HAP-1 (cell line): ENCODE results near the gene AMBP.
A peak's percentile ranks its signal among the peaks of the same experiment; 100 is the strongest.

Experiments used
- DNase-seq, 2 experiments: peaks; one replicate each; pipeline ENCODE4 v3.0.0-alpha.2; 2016 to 2020; ENCODE audit warnings: low spot score in 2 of 2
- H3K27me3 ChIP-seq: fragments of 250-450 bp; sonication (Bioruptor Pico); 2 replicates; pipeline ENCODE4 v1.5.1; 2020; ENCODE audit warnings: low read depth, mild to moderate bottlenecking, moderate library complexity
- H3K36me3 ChIP-seq: fragments of 250-450 bp; sonication (Bioruptor Pico); replicated peaks from 2 replicates; pipeline ENCODE4 v1.5.1; 2020; ENCODE audit warnings: mild to moderate bottlenecking
- H3K4me1 ChIP-seq: fragments of 250-450 bp; sonication (Bioruptor Pico); 2 replicates; pipeline ENCODE4 v1.5.1; 2020; ENCODE audit warnings: mild to moderate bottlenecking
- H3K4me3 ChIP-seq: fragments of 250-450 bp; sonication (Bioruptor Pico); 2 replicates; pipeline ENCODE4 v1.5.1; 2020; ENCODE audit warnings: mild to moderate bottlenecking, moderate library complexity
- H3K9me3 ChIP-seq: fragments of 250-450 bp; sonication (Bioruptor Pico); 2 replicates; pipeline ENCODE4 v1.5.1; 2020; ENCODE audit warnings: mild to moderate bottlenecking, moderate library complexity
- in situ Hi-C: fragments of 300-500 bp; cut with MboI; formaldehyde crosslinking; loops from 3 replicates; pipeline ENCODE4 v1.14.3; 2020; ENCODE audit warnings: low sequenced_read_pairs, inconsistent platforms, mixed read lengths

AMBP gene

DNA sequence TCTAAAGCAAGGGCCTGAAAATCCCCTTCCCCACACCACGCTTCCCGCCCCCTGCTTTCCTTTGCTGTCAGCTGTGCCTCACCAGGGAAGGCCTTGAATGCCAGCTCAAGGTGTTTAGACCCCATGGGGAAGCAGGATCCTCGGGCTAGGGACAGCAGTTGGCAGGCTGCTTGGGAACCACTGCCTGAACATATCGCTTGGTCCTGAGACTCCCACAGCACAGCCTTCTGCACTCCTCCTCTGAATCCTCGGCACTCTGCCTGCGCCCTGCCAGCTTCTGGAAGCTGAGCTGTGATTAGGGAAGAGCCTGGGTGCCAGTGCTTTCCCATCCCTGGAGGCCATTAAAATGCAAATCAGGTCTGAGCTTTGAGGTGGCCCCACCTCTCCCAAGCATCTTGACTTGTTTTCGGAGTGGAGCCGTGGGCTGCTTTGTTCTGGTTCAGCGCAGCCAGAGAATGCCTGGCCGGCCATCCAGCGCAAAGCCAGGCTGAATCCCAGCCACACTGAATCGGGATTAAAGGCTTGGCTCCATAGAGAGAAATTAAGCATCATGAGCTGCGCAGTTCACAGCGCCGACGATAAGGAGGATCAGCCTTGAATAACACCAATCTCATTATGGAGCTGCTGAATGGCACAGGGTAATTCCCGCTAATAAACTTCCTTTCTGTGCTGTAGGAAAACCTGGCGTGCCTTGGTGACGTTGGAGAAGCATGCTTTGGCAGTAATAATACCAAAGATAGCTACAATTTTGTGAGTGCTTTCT, 40.0 kb downstream of the AMBP start:
- Histone ChIP-seq H3K27me3 (no peaks in the 10 kb centered on the region), H3K36me3 (peaks cover 27% of the 10 kb centered on the region), H3K9me3 (no peaks in the 10 kb centered on the region), H3K4me3 (no peak overlapping the region), H3K4me1 (peaks cover 9% of the 10 kb centered on the region)
- DNase-seq = peak; percentile 83 to 84
- in situ Hi-C loops = loop anchor here (25.0 kb wide), 1 partner anchor 301 kb away; no protein-coding TSS in a partner anchor

DNA sequence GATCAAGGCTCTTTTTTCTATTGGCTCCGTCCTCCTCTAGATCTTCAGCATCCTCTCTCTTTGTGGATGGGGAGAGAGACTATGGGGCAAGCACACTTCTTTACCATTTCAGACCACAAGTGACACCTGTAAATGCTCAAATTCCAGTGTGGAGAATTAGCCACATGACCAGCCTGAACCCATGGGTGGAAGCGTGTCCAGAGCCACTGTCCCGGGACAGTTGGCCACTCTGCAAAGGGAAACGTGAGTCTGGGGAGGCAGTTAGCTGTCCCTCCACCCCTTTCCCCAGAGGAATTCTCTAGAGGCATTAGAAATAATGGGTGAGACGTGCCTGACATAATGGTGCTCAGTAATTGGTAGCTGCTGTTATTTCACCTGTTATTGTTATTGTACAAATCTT, 40.9 kb downstream of the AMBP start:
- in situ Hi-C loops = loop anchor here (25.0 kb wide), 1 partner anchor 300 kb away; no protein-coding TSS in a partner anchor
- H3K36me3 ChIP-seq = peaks cover 27% of the 10 kb centered on the region
- DNase-seq = peak in 1 of 2 experiments; percentile 2

DNA sequence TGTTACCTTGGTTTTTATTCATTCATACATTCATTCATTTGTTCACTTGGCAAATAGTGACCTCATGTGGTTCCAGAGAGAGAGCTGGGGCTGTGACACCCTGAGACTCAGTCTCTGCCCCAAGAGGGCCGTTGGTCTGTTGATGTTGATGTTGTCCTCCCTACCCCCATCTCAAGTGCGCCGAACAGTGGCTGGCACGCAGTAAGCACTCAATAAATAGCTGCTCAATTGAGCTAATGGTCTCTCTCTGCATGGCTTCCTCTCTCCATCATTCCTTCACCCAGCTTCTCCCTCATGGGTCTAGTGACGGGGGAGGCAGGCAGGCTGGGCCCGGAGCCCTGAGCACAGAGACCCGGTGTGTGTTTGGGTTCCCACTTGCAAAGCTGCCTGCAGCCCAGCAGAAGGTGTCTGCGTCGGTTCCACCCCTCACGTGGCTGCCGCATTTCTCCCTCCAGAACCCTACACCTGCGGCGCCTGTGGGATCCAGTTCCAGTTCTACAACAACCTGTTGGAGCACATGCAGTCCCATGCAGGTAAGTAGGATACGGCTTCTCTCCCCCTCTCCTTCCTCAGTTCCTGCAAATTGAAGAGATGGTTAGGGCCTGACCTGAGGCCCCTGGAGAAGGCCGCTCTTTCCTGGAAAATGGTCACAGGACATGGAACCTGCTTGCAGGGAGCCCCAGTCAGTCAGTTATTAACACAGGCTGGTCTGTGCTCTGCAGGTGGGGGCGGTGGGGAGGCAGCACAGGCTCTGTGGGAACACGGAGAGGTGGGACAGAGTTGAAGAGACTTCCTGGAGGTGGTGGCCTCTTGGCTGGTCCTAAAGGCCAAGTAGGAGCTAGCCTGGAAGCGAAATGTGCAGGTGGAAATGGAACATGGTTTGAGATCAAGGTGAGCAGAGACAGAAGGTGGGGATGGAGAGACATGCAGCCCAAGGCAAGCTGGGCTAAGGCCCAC, 42.0 kb downstream of the AMBP start:
- DNase-seq = peak in 1 of 2 experiments; percentile 4
- in situ Hi-C loops = loop anchor here (25.0 kb wide), 1 partner anchor 299 kb away; no protein-coding TSS in a partner anchor
- no peaks in the 10 kb centered on the region for H3K27me3 ChIP-seq
- H3K36me3 ChIP-seq = peaks cover 25% of the 10 kb centered on the region
- H3K4me3 ChIP-seq = no peak overlapping the region
- no peaks in the 10 kb centered on the region for H3K9me3 ChIP-seq
- H3K4me1 ChIP-seq = peaks cover 9% of the 10 kb centered on the region

More for the DNA sequence above, 40.9 kb downstream of the AMBP start:
- peaks cover 9% of the 10 kb centered on the region for H3K4me1 ChIP-seq
- no peak overlapping the region for H3K4me3 ChIP-seq
- no peaks in the 10 kb centered on the region for H3K27me3 ChIP-seq
- no peaks in the 10 kb centered on the region for H3K9me3 ChIP-seq

DNA sequence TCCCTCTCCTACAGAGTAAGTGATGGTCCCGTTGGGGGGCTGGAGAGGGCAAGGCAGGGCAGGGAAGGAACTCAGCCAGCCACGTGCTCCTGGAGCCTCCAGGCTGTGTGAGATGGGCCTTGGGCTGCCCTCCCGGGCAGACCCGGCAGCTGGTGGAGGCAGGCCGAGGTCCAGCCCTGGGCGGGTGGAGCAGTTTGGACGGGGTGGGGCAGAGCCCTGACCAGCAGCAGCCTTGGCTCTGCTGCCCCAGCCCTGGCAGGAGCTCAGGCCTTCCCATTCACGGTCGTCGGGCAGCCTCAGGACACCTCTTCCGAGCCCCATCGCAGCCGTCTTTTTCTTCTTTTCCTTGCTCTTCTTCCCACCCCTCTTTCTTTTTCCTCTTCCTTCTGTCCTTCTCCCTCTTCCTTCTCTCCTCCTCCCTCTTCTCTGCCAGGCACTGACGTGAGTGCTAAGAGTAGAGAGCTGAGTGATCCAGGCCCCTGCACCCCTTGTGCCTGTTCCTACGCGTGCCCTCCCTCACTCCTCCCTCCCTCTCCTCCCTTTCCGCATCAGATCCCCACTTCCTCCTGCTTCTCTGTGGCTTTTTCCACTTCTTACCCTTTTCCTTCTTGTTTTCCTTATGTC, 42.8 kb downstream of the AMBP start:
- Histone ChIP-seq H3K27me3 (no peaks in the 10 kb centered on the region), H3K36me3 (peaks cover 27% of the 10 kb centered on the region), H3K9me3 (no peaks in the 10 kb centered on the region), H3K4me3 (no peak overlapping the region), H3K4me1 (peaks cover 9% of the 10 kb centered on the region)
- in situ Hi-C loops = loop anchor here (25.0 kb wide), 1 partner anchor 298 kb away; no protein-coding TSS in a partner anchor
- peak in 1 of 2 experiments; percentile 2 for DNase-seq

DNA sequence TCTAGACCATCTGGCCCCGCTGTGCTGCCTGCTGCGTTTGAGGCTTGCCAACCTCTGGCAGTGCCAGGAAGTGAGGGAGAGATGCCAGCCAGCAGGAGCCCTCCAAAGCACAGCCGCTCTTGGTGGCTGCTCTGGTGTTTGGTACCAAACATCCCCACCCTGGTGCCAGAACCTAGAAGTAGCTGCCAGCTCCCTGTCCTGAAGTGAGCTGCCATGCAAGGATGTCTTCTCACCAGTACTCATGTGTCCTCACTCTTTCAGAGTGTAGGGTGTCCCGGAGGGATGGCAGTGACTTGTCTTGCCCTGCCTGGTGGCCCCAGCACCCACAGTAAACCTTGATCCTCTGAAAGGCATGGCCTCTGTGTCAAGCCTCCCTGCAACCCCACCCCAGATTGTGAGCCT, 43.4 kb downstream of the AMBP start:
- no peaks in the 10 kb centered on the region for H3K27me3 ChIP-seq
- in situ Hi-C loops = loop anchor here (25.0 kb wide), 1 partner anchor 297 kb away; no protein-coding TSS in a partner anchor
- H3K4me1 ChIP-seq = peaks cover 9% of the 10 kb centered on the region
- peaks cover 23% of the 10 kb centered on the region for H3K36me3 ChIP-seq
- no peak for DNase-seq
- no peak overlapping the region for H3K4me3 ChIP-seq
- no peaks in the 10 kb centered on the region for H3K9me3 ChIP-seq

DNA sequence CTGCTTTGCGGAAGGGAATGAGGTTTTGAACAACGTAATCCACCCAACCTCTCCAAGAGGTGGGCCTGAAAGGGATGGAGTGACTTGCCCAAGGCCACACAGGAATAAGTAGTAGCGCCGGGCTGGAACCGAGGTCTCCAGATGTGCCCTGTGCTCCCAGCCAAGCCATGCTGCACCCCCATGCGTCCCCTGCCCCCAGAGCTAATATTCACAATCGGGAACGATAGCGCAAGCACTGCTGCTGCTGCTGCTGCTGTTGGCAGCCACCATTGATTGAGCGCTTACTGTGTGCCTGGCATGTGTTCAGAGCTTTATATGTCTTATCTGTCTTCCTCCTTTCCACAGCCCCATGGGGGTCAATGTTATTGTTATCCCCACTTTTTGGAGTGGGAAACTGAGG, 43.9 kb downstream of the AMBP start:
- Histone ChIP-seq H3K36me3 (peaks cover 20% of the 10 kb centered on the region), H3K4me3 (no peak overlapping the region), H3K27me3 (no peaks in the 10 kb centered on the region), H3K4me1 (peaks cover 9% of the 10 kb centered on the region), H3K9me3 (no peaks in the 10 kb centered on the region)
- DNase-seq = peak in 1 of 2 experiments; percentile 4
- in situ Hi-C loops = loop anchor here (25.0 kb wide), 1 partner anchor 297 kb away; no protein-coding TSS in a partner anchor

DNA sequence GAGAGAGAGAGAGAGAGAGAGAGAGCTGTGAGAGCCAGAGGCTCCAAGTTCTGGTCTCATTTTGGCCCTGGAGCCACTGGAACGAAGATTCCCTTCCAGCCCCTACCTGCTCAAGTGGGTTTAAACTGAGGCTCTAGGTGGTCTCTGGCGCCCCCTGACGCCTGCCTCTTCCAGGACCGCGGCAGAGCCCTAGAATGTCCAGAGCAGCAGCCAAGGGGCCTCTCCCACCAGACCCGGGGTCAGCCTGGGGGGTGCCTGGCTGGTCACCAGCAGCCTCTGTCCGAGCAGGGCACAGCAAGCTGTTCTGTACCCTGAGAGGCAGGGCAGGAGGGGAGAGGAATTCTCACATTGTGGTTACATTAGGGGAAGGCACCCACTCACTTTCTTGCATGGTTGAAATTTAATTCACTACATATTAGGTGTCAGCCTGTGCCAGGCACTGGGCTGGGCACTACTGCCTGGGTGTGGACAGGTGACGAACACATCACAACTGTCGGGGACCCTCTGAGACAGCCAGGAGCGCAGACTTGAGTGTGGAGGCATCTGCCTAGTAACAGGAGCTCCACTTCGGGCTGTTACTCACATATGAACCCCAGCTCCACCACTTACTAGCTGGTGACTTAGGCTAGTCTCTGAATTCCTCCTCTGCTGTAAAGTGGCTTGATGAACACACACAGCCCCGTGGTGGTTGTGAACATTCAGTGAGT, 44.5 kb downstream of the AMBP start:
- Histone ChIP-seq H3K4me1 (peaks cover 8% of the 10 kb centered on the region), H3K4me3 (no peak overlapping the region), H3K36me3 (peaks cover 25% of the 10 kb centered on the region), H3K27me3 (no peaks in the 10 kb centered on the region), H3K9me3 (no peaks in the 10 kb centered on the region)
- in situ Hi-C loops = loop anchor here (25.0 kb wide), 1 partner anchor 296 kb away; no protein-coding TSS in a partner anchor
- peak; percentile 11 to 58 for DNase-seq

DNA sequence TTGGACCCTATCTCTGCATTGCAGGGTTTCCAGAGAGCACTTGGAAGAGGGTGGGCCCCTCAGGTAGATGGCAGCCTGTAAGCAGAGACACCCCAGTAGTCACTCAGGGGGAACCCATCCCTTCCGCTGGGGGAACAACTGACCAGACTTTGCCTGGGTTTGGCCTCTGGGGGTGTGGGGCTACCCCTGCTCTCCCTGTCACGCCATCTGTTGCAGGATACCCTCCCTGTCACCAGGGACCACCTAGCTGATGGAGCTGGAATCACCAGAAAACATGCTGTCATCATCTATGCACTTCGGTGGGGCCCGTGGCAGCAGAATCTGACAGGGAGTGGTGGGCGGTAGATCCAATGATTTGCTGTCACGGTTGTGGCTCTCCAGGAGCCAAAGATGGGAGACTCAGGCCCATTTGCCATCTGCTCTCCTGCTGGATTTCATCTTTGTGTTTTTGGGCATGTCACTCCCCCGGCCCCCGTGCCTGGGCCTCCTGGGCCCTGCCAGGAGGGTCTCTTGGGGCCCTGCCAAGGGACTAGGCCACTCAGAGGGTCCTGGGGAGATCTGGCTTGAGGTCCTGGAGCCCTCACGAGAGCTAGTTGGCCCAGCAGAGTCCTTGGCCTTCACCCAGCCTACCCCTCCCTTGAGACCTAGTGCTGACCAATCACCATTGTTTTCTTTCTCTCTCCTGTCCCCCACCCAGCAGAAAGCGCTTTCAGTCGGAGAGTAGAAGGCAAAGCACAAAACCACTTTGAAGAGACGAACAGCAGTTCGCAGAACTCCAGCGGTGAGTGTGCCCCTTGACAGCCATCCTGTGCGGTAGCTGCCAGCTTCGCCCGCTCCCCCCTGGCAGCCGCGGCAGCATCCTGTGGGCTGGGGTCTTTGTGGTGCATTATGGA, 45.9 kb downstream of the AMBP start:
- in situ Hi-C loops = loop anchor here (25.0 kb wide), 1 partner anchor 295 kb away; no protein-coding TSS in a partner anchor
- H3K4me1 ChIP-seq = no peaks in the 10 kb centered on the region
- H3K4me3 ChIP-seq = no peak overlapping the region
- no peaks in the 10 kb centered on the region for H3K27me3 ChIP-seq
- H3K36me3 ChIP-seq = peaks cover 24% of the 10 kb centered on the region
- H3K9me3 ChIP-seq = no peaks in the 10 kb centered on the region
- peak in 1 of 2 experiments; percentile 3 for DNase-seq

DNA sequence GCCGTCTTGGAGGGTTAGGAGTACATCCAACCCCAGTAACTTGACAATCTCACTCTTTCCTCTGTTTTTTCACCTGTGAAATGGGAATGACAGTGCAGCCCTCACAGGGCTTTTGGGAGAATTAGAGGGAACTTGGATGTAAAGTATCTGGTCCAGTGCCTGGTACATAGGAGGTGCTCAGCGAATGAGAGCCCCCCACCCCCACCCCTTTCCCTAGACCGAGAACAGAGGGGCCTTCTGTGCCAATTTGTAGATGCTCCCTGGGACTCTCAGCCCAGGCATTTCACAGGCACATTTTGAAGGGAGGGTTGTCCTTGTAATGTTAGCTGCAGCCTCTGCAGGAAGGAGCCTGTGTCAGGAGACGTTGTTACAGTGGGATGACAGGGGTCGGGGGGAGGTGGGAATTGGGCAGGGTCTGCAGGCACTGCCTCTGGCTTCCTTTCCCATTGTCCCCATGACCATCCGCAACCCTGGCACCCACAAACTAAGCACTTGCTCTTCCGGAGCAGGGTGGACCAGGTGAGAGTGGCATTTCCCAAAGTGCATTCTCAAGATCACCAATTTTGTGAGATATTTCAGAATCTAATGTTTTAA, 47.0 kb downstream of the AMBP start:
- no peak overlapping the region for H3K4me3 ChIP-seq

DNA sequence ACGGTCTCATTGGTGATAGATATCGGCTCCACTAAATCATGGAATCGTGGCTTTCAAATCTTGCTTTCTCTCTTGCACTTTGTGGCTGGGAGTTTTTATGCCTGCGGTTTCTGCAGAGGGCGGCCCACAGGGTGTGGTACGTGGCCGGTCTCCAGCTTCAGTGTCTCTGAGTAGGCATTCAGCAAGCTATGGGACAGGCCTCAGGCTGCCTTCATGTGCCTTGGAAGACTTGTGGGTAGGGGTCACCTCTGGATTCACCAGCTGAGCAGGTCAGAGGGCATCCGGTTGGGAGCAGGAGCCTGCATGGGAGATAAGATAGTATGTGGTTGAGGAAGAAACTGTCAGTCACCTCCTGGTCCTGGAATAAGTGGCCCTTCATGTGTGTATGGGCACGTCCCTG, 47.7 kb downstream of the AMBP start:
- peaks cover 16% of the 10 kb centered on the region for H3K36me3 ChIP-seq

More for the DNA sequence above, 47.0 kb downstream of the AMBP start:
- in situ Hi-C loops = loop anchor here (25.0 kb wide), 1 partner anchor 294 kb away; no protein-coding TSS in a partner anchor
- peaks cover 14% of the 10 kb centered on the region for H3K36me3 ChIP-seq
- H3K9me3 ChIP-seq = no peaks in the 10 kb centered on the region
- no peaks in the 10 kb centered on the region for H3K27me3 ChIP-seq
- DNase-seq = peak in 1 of 2 experiments; percentile 4
- no peaks in the 10 kb centered on the region for H3K4me1 ChIP-seq

DNA sequence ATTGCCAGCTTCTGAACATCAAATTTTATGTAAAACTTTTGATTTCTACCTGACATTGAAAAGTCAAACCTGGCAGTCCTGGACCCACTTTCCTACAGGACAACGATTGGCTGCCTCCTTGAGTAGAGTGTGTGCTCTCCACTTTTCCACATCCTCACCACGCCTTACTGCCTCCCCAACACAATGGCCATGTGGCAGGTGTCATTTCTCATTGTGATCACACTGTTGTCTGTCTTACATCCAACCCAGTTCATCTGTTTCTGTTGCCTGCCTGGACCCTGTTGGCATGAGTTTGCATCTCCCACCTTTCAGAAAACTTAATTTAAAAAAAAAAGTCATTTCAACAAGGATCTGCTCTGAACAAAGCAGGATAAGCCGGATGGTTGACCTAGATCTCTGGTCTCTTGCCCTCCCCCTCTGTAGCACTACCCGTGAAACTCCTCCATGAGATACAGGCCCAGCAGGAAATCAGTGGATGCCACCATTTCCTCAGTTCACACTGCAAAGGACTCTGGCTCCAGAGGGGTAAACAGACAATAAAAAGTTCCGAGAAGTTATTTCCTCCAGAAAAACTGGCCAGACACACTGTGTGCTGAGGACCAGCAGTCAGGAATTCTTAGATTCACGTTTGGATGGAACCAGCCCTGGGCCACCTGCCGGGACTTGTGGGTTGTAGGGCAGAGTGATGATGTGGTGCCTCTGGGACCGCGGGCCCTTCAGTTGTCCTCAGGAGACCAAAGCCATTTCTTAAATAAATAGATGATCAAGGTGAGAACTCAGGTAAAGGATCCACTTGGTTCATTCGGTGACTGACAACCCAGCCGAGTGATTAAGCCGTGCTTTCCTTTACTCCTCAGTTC, 48.6 kb downstream of the AMBP start:
- no peak overlapping the region for H3K4me3 ChIP-seq
- in situ Hi-C loops = loop anchor here (25.0 kb wide), 1 partner anchor 292 kb away; no protein-coding TSS in a partner anchor
- no peaks in the 10 kb centered on the region for H3K9me3 ChIP-seq
- H3K36me3 ChIP-seq = peaks cover 16% of the 10 kb centered on the region
- H3K4me1 ChIP-seq = no peaks in the 10 kb centered on the region
- peak in 1 of 2 experiments; percentile 1 for DNase-seq
- no peaks in the 10 kb centered on the region for H3K27me3 ChIP-seq

More for the DNA sequence above, 47.7 kb downstream of the AMBP start:
- no peaks in the 10 kb centered on the region for H3K4me1 ChIP-seq
- H3K27me3 ChIP-seq = no peaks in the 10 kb centered on the region
- in situ Hi-C loops = loop anchor here (25.0 kb wide), 1 partner anchor 293 kb away; no protein-coding TSS in a partner anchor
- no peak for DNase-seq
- H3K9me3 ChIP-seq = no peaks in the 10 kb centered on the region
- H3K4me3 ChIP-seq = no peak overlapping the region
